LoVo (cell line): Measurements from ENCODE around the gene ATP2B2.

ENCODE experiments used
- DNase-seq: peaks from one replicate; pipeline ENCODE4 v3.0.0-alpha.2; 2016; ENCODE audit warnings: low spot score

Gene ATP2B2

DNA sequence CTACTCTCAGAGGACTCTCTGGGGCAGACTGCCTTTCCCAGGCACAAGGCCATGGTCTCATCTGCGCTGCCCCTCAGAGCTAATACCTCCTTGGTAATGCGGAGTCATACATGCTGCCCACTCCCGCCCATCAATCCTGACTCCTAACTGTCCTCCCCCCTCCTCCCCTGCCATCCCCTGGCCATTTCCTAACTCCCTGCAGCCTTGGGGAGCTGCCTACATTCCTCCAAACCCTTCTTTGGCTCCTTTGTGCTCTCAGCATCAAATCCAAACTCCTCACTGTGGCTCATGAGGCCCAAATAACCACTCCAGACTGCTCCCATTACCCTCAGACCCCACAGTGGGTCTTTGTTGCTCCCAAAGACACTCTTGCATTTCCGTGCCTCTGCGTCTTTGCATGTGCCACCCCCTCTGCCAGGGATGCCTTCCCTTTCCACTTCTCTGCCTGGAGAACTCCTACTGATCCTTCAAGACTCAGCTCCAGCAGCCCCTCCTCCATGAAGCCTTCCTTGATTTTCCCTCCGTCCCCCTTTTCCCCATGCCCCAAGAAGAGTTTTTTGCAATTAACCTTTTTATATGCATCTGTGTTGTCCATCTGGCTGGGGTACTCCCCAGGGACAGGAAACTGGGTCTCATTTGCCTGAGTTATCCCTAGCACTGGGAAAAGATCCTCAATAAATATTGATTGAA is 5.5 kb upstream of the ATP2B2 start:
- no peak for DNase-seq

DNA sequence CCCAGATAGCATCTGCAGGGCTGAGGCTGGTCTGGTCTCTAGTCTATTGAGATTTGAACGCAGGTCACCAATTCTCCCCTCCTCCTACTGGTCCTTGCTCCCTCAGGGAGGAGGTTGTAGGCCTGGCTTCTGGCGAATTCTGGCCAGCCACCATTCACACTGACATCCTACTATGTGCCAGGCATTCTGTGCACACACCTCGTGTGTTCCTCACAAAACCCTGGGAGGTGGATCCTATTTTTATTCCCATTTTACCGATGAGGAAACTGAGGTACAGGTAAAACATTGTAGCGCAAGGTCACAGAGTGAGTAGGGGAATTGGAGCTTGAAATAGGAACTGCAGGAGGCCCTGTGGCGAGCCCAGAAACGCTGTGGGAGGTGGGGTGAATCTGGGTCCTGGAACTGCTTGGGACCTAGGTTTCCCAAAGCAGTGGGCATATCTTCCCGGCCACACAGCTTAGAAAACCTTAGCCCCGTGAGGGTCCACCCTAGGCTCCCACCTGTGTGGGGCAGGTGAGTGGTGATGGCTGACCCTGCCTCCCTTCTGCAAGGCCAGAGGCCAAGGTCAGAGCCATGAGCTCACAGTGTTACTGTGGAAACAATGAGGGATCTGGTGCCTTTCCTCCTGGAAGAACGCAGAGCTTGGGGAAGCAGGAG is 4.8 kb upstream of the ATP2B2 start:
- DNase-seq, result no peak

DNA sequence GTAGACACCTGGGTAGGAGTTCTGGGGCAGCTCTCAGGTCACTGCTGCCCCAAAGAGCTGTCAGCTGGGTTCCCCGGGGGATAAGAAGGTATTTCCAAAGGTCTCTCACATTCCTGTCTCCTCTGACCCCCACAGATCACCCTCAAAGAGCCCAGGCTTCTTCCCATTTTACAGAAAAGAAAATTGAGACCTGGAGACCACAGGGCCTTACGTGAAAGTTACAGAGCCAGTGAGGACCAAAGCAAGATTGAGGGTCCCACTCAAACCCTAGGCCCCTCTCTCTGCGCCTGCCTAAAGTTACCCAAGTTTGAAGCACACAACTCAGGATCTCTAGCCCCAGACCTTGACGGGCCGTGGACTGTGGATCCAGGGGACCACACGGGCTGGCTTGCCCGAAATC is 3.9 kb upstream of the ATP2B2 start:
- no peak for DNase-seq

DNA sequence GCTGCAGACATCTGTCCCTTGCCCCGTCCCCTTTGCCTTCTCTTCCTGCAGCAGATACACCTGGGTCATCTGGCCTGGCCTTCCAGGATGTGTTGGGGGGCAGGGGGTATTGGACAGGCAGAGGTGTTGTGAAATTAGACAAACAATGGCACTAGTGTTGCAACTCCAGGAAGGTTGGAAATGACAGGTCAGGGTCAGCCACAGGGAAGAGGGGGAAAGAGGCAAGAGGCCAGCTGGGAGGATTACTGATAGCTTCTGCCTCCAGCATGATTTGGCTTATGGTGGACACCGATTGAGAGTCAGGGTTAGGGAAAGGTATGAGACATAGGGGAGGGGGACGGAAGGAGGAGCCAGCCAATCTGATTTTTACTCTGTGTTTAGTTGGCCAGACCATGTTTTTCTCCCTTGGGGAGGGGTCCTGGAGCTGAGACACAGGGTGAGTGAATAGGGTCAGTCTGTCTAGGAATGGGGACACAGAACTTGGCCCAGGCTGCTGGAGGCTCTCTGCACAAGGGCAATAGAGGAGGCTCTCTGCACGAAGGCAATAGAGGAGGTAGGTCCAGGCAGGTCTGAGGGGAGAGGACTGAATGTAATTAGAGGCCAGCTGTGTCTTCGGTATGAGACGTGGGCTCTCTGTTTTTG is 3.4 kb upstream of the ATP2B2 start:
- DNase-seq, result no peak

DNA sequence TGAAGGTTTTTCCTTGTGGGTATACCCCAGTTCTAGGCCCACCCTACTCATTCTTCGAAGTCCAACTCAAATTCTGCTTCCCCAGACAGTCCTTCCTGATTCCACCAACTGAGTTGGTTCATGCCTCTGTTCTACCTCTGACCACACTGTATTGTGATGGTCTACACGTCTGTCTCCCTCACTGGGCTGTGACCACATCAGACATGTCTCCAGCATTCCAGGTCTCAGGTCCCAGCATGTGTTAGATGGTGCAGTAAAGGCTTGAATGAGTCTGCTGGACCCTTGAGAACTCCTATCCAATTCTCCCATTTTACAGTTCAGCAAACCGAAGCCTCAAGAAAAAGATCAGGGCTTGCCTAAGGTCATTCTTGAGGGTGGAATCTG is 2.8 kb upstream of the ATP2B2 start:
- no peak for DNase-seq

DNA sequence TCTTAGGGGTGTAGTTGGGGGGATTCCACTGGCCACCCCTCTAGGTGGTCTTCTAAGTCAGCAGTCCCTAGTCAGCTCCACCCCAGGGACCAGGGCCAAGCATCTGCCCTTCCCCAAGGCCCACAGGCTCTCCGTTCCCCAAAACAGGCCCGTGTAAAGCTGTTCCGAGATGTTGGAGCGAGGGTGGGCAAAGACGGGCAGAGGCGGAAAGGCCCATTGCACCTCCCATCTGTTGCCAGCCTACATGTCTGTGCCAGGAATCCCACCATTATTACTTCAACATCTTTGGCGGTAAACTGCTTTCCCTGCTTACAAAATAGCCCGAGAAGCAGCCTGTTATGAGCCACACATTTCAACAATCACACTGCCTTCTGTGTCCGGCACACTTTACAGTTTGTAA is 1.9 kb upstream of the ATP2B2 start:
- no peak for DNase-seq

DNA sequence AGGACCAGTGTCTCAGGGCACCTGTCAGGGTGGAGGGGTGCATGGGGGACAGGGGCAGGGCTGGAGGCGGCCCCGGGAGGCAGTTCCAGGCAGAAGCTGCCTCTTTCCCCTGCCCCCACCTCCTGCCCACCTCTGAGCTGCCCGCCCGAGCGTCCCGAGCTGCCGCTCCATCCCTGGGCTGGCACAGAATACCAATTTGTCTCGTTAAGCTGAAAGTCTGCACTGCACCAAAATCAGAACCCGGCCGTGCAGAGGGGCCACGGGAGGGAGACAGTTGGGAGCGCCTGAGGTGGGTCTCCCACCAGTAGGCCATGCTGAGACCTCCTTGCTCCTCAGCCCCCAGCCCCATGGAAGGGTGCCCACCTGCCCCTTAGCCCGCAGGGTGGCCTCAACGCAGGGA is 1.3 kb upstream of the ATP2B2 start:
- DNase-seq, result no peak

DNA sequence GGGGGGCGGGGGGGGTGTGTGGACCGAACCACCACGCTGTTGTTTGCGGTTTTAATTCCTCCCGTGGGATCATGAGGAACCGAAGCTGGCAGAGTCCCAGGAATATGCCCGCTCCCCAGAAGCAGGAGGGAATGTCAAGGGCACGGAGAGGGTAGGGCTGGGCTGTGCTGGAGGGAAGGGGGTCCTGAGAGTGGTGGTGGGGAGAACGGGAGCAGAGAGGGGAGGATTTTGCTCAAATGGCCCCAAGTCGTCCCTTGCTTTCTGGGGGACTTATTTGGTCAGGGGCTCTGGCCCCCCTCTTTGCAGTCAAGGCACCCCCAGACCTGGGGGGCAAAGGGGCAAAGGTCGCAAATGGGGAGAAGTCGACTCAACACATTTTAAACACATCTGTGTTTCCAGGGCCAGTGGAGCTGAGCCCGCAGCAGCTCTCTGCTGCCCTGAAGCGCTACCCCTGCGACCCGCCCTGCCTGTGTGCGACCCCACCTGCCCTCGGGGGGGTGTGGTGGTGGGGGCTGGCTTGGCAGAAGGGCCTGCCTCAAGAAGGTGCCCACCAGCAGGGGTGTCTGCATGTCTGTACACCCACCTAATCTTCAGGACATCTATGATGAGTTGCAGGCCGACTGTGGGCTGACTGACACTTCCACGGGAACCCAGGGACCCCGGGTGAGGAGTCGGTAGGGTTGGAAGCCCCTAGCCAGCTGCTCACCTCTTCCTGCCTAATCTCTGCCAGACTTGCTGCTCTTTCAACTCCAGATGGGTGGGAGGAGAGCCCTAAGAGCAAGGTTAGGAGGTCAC is 602 bp upstream of the ATP2B2 start:
- no peak for DNase-seq

DNA sequence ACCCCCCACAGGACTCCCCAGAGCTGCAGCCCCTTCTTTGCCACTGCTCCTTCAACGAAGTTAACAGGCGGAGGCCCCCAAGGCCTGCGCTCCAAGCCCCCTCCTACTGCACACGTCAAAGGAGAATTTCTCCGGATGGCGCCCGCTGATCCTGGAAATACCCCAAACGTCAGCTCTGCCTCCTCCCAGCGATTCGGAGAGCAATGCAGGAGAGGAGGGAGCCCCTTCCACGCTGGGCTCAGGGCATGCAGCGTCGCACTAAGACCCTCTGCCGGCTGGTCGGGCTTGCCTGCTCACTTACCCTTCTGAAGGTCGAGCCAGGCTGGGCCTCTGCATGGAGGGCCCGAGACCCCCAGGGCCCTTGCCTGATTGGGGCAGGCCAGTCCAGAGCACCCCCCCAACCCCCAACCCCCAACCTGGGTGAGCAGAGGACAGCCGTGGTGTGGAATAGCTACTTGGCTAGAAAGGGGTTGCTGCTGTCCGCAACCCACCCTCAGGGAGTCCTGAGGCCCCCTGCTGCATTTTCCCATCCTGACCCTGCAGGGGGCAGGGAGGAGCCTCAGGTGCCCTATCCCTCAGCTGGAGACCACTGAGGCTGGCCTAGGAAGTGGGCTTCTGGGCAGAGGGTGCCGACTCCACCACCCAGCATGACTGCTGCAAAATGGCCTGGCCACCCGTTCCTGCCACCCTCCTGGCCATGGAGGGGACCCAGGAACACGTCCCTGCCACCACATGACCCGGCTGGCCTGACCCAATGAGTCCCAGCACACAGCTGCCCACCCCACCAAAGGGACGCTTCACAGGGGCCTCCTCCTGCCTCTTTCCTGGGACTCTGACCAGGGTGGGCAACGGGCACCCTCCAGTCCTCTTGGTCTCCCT is 976 bp downstream of the ATP2B2 start:
- no peak for DNase-seq

DNA sequence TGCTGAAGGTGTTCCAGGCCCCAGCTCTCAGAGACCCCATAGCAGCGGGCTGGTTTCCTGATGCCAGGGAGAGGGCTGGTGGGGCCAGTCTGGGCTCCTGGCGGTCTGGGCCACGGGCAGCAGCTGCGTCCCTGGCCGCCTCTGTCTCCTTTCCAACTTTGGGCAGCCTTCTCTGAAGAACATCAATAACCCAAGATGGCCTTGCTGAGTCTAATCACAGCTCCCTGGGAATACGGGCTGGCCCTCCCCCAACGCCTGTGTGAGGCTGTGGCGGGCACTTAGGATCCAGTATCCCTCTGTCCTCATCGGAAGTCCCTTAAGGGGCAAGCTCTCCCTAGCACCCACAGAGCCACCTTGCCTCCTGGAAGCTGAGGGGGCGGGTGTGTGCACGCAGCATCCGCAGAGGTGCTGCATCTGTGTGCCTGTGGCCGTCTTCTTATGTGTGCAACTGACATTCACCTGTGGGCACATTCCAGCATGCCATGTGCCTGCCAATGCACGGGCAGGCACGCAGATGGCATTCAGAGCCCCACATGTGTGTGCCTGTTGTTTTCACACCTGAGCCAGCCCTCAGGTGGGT is 2.1 kb downstream of the ATP2B2 start:
- no peak for DNase-seq

DNA sequence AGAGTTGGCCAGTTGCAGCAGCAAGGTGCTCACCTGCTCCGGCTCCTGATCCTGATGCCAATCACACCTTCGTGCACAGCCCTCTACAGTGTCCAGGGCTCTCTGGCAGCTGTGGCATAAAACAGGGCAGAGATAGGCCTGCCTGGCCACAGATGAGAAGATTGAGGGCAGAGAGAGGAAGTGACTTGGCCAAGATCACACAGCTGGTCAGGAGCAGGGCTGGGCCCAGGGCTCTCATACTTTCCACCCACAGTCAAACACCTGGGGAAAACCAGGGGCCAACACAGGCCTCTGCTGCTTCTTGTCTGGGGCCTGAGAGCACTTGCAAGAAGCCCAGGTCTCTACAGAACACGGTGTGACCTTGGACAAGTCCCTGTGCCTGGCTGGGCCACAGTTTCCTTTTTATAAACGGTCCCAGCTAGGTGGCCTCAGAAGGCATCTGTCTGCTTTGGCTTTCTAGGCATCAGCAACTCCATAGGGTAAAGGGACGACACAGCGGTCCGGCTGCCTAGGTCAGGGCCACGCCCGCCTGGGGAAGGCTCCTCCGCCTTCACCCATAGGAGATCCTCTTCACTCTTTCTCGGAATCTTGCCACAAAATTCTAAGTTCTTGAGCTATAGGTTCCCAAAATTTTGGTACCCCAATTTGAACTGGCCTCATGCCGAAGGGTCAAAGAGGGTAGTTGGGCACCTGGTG is 3.1 kb downstream of the ATP2B2 start:
- DNase-seq, result no peak

DNA sequence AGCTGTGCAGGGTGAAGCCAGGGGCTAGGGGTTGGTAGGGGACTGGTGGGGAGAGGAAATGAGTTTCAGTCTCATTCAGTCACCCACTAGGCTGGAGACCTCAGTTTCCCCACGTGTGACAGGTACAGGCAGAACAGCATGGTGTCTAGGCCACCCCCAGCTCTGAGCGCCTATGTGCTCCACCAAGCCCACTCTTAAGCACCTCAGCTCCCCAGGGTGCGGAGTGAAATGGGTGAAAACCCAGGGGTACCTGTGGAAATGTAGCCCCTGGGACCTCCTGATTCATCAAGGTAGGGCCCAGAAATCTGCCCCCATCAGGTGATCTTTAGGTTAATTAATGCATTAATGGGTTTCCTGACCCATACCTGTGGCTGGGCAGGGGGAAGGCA is 3.7 kb downstream of the ATP2B2 start:
- no peak for DNase-seq

DNA sequence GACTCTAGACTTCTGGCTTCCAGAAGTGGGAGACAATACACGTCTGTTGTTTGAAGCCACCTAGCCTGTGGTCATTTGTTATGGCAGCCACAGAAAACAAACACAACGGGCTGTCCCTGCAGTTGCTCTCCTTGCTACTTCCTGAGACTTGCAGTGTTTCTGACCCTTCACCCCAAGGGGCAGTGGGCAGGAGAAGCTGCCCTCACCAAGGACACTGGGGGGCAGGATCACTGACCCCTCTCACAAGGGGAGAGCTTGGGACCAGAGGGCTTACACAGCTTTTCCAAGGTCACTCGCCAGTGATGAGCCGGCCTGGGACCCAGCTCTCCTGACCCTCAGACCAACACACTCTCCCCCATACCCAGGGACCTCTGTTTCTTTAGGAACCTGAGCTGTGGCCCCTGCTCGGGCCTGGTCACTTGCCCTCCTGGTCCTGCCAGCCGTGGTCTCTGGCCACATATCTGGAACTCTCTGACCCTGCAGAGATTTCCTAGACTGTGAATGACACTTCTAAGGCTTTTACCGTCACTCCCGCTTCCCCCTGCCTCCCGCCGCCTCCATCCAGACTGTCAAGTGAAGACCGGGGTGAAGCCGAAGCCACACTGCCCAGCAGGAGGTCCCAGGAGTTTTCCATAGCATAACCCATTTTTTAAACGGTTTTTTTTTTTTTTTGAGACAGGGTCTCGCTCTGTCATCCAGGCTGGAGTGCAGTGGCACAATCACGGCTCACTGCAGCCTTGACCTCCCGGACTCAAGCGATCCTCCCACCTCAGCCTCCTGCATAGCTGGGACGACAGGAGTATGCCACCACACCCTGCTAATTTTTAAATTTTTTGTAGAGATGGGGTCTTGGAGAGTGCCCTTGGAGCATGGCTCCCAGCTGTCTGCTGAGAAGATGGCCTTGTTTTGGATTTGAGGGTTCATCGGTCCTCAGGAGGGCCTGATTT is 4.4 kb downstream of the ATP2B2 start:
- DNase-seq, result no peak

DNA sequence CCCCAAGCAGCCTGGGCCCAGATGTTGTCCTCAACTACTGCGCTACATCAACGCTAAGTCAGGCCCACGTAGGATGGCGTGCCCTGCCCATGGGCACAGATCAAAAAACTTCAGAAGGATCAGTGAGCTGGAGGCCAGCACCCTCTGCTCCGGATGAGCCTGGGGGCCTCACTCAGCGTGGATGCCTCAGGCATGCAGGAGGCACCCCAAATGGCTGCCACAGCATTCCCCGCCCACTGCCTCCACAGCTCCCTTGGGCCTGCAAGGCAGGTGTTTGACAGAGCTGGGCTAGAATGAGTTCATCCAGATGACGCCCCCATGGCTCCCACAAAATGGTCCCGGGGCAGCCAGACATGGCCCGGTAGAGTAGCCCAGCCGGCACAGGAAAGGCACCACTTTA is 7.1 kb downstream of the ATP2B2 start:
- DNase-seq, result no peak

DNA sequence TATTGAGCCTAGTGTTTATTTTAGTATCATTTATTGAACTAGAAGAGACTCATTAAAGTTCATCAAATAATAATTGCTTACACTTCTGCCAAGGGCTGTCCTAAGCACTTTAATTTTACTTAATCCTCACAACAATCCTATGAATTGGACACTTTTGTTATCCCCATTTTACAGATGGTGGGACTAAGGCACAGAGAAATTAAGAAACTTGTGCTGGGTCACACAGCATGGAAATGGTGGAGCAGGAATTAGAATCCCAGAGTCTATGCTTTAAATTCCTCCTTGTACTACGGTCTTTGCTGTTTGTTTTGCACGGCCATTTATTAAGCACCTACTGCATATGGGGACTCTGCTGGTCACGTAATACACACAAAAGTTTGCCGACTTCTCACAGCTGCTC is 7.9 kb downstream of the ATP2B2 start:
- DNase-seq, result no peak

DNA sequence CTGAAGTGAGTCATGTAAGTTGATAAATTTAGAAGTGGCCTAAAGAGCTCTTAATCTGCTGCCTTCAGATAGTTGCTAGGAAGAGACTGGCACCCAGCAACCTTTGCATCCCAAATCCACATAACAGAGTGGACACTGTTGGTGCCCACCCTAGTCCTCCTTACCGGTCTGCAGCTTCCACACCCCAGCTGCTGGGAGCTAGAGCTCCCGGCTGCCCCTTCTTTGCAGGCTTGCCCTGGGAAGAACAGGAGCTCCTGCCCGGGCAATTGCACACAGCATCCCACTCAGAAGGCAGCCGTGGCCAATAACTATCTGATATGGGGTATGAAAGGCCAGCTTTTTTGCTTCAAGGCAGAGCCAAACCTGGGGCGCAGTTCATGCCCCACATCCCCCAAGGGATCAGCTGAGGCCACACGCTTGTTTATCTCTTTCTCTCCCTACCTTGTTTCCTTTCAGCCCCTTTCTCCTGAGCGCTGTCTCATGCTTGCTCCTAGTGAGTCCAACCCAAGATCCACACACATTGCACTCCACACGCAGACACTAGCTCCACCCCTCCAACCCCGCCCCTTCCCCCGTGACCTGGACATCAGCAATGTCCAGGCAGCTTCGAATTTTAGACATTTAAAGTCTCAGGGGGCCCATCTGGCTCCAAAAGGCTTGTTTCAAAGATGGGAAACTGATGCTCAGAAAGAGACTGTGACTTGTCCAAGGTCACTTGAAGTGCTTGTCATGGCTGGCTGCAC is 9.1 kb downstream of the ATP2B2 start:
- DNase-seq, result no peak

DNA sequence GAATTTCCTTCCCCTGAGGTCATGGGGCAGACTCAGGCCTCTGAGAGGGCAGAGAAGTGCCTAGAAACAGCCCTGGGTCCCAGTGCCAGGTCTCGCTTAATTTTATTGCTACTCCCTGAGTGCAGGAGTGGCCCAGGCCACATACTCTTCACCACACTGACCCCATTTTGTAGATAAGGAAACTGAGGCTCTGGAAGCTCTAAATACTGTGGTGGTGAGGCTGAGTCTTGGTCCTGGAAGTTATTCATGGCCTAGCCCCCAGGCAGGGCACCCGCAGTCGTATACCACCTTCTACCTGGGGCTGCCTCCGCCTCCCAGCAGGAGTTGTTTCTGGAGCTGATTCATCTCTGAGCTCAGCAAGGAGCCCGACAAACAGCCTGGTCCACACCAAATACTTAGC is 9.8 kb downstream of the ATP2B2 start:
- DNase-seq, result no peak

DNA sequence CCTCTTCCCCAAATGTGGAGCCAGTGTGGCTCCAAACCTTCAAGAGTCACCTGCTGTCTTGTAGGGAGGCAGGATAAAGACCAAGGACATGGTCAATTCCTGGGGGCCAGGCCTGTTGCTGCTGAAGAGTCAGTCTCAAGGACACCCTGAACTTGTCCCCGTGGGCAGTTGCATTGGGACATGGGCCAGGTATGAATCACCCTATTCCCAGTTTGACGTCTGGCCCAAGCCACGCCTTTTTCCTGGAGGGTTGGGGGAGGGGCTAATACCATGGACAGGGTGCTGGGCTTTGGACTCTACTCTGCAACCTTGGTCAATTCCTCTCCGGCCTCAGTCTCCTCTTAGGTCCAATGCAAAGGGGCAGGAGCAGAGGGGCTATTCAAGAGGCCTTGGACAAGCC is 10.4 kb downstream of the ATP2B2 start:
- peak; percentile 58 for DNase-seq

DNA sequence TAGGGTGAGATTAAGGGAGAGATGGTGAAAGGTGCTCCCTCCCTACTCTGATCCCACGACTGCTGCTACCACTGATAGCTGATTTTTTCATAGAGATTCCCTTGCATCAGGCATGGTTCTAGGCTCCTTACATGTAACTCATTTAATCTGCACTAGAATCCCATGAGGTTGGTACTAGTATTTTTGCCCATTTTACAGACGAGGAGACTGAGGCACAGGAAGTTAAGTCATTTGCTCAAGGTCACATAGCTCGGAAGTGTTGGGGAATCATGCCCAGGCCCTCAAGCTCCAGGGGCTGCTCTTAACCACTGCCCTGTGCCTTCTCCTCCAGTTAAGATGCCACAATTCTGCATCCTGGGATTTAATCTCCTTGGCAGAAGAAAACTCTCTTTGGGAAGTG is 11.2 kb downstream of the ATP2B2 start:
- no peak for DNase-seq
